Retinal pigment epithelial cell (primary cell): ENCODE results near the gene MAP4K4.

Source experiments
- DNase-seq: peaks from one replicate; pipeline ENCODE4 v3.0.0-alpha.2; 2010; ENCODE audit warnings: low read depth
- H3K4me3 ChIP-seq: 2 replicates; pipeline ENCODE4 v1.5.1; 2011; ENCODE audit warnings: mild to moderate bottlenecking, low read length, control low read depth, moderate library complexity
- TF ChIP-seq, protein P1 (sequence below): conservative IDR thresholded peaks from 2 replicates; pipeline ENCODE4 v1.5.1; 2011; ENCODE audit warnings: low read depth, low read length, control low read depth, inconsistent platforms

MAP4K4 gene

GRCh38 chr2:101807242-101807641 is 109.7 kb downstream of the MAP4K4 start:
- TF ChIP-seq, protein P1, sequence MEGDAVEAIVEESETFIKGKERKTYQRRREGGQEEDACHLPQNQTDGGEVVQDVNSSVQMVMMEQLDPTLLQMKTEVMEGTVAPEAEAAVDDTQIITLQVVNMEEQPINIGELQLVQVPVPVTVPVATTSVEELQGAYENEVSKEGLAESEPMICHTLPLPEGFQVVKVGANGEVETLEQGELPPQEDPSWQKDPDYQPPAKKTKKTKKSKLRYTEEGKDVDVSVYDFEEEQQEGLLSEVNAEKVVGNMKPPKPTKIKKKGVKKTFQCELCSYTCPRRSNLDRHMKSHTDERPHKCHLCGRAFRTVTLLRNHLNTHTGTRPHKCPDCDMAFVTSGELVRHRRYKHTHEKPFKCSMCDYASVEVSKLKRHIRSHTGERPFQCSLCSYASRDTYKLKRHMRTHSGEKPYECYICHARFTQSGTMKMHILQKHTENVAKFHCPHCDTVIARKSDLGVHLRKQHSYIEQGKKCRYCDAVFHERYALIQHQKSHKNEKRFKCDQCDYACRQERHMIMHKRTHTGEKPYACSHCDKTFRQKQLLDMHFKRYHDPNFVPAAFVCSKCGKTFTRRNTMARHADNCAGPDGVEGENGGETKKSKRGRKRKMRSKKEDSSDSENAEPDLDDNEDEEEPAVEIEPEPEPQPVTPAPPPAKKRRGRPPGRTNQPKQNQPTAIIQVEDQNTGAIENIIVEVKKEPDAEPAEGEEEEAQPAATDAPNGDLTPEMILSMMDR: no peak
- DNase-seq: no peak

DNA sequence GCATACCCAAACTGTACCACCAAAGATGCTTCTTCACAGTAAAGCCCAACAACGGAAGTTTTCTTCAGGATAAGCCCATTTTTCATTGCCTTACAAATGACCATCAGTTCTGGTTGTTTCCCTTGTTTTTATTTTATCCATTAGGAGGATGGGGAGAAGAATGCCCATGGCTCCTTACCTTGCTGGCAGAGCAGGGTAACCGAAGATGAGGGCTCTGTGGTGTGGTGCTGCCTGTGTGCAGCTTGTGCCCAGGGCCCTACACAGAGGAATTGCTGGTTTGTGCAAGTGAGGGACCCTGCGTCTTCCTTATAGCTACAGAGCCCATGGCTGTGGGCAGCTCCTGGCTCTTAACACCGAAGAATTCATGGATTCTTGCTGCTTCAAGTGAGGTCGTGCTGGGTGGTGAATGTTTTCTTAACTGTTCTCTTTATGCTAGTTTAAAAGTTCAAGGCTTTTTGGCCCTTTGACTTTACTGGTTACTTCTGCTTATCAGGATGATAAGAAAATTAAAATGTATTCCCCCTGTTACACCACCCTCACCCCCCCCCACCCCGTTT is 110.6 kb downstream of the MAP4K4 start:
- TF ChIP-seq, protein P1: no peak
- DNase-seq: no peak
- H3K4me3 ChIP-seq: no peak overlapping the region

More at GRCh38 chr2:101807242-101807641, 109.7 kb downstream of the MAP4K4 start:
- H3K4me3 ChIP-seq: no peak overlapping the region

- TF ChIP-seq, protein P1: no peak
- DNase-seq: no peak
- no peak overlapping the region for H3K4me3 ChIP-seq
Observed at GRCh38 chr2:101809698-101810097, 112.2 kb downstream of the MAP4K4 start.

- H3K4me3 ChIP-seq: no peak overlapping the region
- DNase-seq: no peak
- TF ChIP-seq, protein P1: no peak
Observed at GRCh38 chr2:101811226-101812015, 113.9 kb downstream of the MAP4K4 start.

DNA sequence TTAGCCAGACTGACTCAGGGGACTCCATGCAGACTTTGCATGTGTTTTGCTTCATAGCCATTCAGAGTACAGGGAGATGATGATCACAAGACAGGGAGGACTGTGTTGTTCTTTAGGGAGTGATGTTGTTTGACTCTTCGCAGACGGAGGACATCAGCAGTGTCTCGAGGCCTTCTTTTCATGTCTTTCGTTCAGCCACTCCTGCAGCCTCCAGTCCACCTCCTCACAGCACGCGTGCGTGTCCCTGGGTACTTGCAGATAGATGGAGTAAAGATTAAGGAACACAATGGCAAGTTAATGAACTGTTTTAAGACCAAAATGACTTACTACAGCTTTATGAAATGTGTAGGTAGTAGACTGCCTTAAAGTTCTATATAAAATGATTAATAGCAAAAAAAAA is 114.7 kb downstream of the MAP4K4 start:
- DNase-seq: no peak
- TF ChIP-seq, protein P1: no peak
- no peak overlapping the region for H3K4me3 ChIP-seq

DNA sequence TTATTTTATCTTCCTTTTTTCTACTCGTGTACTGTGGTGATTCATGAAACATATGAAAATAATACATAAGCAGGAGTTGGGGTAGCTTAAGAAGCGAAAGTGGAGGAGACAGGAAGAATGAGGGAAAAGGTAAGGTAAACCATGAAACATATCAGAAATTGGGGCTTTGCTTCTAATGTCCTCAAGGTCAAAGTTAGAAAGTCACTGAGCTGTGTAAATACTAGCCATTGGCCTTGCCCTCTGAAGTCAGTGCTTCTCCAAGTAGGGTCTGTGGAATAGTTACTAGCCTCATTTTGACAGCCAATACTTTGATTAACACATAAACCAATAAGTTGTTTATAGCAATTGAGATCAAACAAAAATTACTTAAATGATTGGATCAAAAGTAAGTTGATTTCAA is 117.2 kb downstream of the MAP4K4 start:
- TF ChIP-seq, protein P1: no peak
- no peak overlapping the region for H3K4me3 ChIP-seq
- DNase-seq: no peak

DNA sequence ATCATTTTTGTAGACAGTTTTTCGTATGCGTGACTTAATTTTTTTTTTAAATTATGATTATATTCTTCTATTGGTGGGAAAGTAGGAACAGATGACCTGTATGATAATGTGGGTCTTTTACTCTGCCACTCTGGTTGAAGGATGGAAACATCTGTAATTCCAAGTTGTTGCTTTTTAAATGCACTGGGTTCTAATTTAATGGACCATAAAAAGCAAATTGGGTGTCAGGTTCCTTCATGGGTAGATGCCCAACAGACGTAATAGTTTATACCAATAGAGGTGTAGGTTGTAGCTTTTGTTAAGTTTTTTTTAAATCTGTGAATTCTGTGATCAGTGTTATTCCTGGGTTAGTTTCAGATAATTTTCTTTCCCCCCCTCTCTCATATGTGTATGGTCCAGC is 117.6 kb downstream of the MAP4K4 start:
- no peak overlapping the region for H3K4me3 ChIP-seq
- TF ChIP-seq, protein P1: no peak
- DNase-seq: no peak
